AML-193 (cell line): ENCODE data around the gene MAML1.

ENCODE experiments used
- DNase-seq, 2 experiments: peaks; one replicate each; lab custom pipeline; 2025; lab: John Stamatoyannopoulos, UW

Gene MAML1

GRCh38 chr5:179806250-179807048, 73.8 kb downstream of the MAML1 start, which contains the start of gene MGAT4B:
Gene MGAT4B (minus strand): TSS chr5:179806866. CDS start chr5:179806583, 283 bp downstream.
- DNase-seq = peak; percentile 34 to 49

- DNase-seq = no peak
Observed at GRCh38 chr5:179812135-179812825, 79.7 kb downstream of the MAML1 start.

DNA sequence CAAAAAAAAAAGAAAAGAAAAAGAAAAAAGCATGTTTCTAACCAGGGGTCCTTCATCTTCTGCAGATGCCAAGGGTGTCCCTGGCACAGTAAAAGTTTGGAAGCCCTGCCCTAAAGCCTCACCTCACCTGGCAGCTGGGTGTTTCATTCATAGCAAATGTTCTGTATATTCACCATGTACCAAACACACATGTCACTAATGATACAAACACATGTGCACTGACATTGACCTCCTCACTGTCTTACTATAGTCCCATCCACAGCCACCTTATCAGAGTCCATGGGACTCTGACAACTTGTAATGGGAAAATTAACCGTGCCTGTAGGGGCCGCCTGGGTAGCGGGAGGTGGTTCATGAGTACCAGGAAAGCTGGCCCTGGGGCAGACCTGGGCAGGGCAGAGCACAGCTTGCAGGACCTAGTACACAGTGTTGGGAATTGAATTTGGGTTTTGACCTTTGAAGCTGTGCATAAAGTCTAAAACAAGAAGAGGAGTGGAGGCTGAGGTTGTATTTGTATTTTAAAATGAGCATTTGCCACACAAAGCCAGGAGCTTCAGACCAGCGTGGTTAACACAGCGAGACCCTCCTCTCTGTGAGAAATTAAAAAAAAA, 80.5 kb downstream of the MAML1 start:
- no peak for DNase-seq

DNA sequence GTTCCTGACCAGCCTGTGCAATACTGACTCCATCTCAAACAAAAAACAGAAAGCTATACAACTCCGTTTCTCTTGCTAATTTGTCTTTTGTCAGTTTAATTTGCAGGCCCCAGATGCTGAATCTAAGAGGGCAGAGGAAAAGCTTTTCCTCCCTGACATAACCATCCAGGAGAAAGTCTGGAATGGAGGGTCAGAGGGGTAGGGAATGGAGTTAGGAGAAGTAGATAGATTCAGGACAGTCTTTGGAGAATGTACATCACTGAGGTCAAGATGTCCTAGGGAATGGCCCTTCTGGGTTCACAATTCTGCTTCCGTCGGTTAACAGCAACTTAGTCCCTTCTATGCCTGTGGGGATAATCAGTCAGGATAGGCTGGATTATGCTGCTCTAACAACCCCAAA, 81.5 kb downstream of the MAML1 start:
- no peak for DNase-seq

DNA sequence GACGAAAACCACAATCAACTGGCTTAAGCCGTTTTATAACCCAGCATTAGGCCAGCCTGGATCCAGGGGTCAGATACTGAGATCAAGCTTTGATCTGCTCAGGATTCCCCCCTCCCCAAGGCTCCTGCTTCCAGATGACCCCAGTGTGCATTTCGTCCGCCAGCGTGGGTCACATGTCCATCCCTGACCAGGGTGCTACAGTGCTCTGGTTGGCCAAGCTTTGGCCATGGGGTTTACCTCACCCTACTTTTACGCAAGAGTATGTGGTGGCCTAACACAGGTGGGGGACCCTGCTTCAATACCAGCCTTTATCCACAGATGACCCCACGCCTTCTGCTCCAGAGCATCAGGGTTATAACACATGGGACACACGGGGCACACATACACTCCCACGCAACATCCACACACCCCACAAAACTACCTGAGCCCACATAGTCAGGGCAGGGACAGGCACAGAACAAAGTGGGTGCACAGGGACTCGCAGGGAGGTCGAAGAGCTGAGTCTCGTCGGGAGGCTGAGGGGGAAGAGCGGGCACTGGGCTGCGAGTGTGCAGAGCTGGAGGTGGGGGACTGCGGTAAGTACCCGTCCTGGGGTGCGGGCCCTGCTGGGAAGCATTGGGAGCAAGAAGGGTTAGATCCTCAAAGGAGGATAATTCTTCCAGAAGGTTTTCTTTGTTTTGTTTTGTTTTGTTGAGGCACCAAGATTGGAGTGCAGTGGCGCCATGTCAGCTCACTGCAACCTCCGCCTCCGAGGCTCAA, 83.0 kb downstream of the MAML1 start:
- DNase-seq = no peak

GRCh38 chr5:179816401-179816795, 83.8 kb downstream of the MAML1 start:
- DNase-seq = no peak

GRCh38 chr5:179816796-179817469, 84.3 kb downstream of the MAML1 start:
- DNase-seq = no peak

- no peak for DNase-seq
Observed at GRCh38 chr5:179817470-179817840, 84.8 kb downstream of the MAML1 start.

GRCh38 chr5:179817890-179818745, 85.5 kb downstream of the MAML1 start:
- no peak for DNase-seq

GRCh38 chr5:179818746-179819295, 86.2 kb downstream of the MAML1 start:
- DNase-seq = peak; percentile 77 to 86

DNA sequence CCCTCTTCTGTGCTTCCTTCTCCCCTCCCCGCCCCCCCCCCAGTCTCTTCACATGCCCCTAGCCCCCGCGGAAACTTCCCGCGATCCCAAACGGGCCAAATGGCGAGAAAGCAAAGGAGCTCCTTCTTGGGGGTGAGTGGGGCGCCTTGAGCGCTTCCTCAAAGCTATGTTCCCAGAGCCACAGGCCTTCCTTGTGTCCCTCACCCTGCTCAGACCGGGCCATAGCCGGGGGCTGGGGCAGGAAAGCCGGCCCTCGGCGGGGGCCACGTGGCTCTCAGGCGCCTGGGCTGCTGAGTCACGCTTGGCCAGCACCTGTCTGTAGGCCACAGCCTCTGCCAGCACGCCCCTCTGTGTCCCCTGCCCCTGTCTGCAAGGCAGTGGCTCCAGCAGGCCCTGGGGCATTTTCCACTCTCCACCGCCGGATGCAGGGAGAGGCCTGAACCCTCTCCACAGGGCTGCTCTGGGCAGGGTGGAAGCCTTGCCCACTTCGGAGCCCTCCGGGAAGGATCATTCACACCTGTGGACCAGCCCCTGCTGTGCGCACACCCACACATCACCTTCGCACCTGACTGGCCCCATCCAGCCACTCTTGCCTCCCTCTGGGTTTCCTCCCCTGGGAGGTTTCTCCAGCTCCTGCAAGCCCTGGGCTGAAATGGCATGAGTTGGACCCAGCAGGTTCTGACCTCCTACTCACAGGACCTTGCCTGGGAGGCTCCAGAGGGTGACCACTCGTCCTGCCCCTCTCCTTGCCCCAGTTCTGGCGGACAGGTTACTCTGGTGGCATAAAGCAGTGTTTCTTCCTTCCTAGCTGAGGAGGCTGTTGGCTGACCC, 86.9 kb downstream of the MAML1 start:
- DNase-seq = peak in 1 of 2 experiments; percentile 30

DNA sequence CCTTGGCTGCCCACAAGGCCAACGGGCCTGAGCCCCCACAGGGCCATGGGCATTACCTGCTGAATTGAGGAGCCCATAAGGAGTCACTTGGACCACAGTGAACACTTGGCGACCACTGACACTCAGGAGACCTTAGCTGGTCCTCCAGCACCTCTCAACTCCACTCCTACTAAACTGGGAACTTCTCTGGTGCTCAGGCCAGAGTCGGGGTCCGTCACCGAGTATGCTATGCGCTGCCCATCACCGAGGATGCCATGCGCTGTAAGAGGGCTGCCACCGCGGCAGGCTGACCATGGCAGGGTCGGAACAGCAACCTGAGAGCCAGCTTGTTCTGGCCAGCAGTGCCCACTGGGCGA, 87.5 kb downstream of the MAML1 start:
- no peak for DNase-seq

- DNase-seq = peak; percentile 34 to 42
Observed at GRCh38 chr5:179820483-179821297, 88.1 kb downstream of the MAML1 start, which contains the start of gene SQSTM1. Gene SQSTM1 (plus strand): TSS chr5:179820905. CDS start chr5:179820937, 32 bp downstream.

GRCh38 chr5:179821298-179822058, 88.9 kb downstream of the MAML1 start:
- DNase-seq = peak; percentile 79 to 83

DNA sequence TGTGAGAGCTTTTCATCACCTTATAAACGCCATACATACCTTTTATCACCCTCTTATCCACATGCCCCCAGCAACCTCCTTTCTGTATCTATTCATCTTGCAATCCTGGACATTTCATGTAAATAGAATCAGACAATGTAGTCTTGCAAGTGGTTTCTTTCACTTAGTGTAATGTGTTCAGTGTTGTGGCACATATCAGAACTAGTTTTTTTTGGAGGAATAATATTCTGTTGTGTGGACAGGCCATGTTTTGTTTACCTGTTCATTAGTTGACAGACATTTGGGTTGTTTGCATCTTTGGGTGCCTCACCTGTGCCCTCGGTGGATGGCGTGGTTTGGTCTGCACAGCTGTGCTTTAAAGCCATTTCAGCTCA, 89.4 kb downstream of the MAML1 start:
- no peak for DNase-seq

GRCh38 chr5:179822444-179822990, 89.9 kb downstream of the MAML1 start:
- no peak for DNase-seq

DNA sequence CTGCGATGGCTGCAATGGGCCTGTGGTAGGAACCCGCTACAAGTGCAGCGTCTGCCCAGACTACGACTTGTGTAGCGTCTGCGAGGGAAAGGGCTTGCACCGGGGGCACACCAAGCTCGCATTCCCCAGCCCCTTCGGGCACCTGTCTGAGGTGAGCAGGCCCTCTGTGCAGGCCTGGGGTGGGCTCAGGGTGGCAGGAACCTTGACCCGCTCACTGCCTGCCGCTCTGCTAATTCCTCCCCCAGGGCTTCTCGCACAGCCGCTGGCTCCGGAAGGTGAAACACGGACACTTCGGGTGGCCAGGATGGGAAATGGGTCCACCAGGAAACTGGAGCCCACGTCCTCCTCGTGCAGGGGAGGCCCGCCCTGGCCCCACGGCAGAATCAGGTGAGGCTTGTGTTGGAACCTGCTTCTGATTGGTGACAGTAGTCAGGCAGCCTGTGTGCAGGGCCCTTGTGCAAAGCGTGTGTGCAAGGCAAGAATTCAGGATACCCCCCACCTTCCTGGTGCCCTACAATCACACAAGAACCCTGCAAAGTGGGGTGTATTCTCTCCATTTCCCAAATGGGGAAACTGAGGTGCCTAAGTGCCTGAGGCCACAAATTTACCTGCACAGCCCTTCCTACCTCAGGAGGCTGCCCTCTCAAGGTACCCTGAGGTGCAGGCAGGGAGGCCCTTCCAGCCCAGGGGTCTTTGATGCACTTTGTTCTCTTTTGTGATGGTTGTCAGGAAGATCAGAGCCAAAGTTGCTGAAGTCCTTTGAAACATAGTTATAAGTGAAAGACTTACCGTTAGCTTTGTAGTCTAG, 91.5 kb downstream of the MAML1 start:
- DNase-seq = no peak
